HG03378 (cell line): ENCODE measurements around the gene CCDC88C.
A peak's percentile ranks its signal among the peaks of the same experiment; 100 is the strongest.
"Not testable (repeated sequence)": the region's sequence is repeated elsewhere in the genome, so short reads cannot be mapped to it uniquely, and the experiment has no call there.

Experiments
- ATAC-seq: cut with Tn5 transposase; IDR thresholded peaks from one replicate; pipeline ENCODE4 v1.9.1; 2021; ENCODE audit warnings: mild to moderate bottlenecking, moderate library complexity; ENCODE audit not compliant: unreplicated experiment

Gene CCDC88C

GRCh38 chr14:91253795-91254323, 163.8 kb downstream of the CCDC88C start:
- ATAC-seq, result no peak

GRCh38 chr14:91252871-91253794, 164.5 kb downstream of the CCDC88C start:
- no peak for ATAC-seq

GRCh38 chr14:91250912-91251311, 166.7 kb downstream of the CCDC88C start:
- ATAC-seq, result no peak

- peak; percentile 86 for ATAC-seq
These were observed 167.6 kb downstream of the CCDC88C start for GRCh38 chr14:91249841-91250616.

- no peak for ATAC-seq
These were observed 171.4 kb downstream of the CCDC88C start for GRCh38 chr14:91246051-91246852.

GRCh38 chr14:91245616-91246015, 172.0 kb downstream of the CCDC88C start:
- ATAC-seq, result not testable (repeated sequence)

GRCh38 chr14:91245029-91245428, 172.6 kb downstream of the CCDC88C start:
- ATAC-seq, result no peak

GRCh38 chr14:91244501-91244901, 173.1 kb downstream of the CCDC88C start, which contains the start of gene GPR68:
Gene GPR68 (minus strand): TSS chr14:91244704. CDS start chr14:91235050, 9,654 bp downstream.
- ATAC-seq, result no peak

- ATAC-seq, result no peak
These were observed 174.5 kb downstream of the CCDC88C start for GRCh38 chr14:91243074-91243471.

GRCh38 chr14:91242635-91243034, 175.0 kb downstream of the CCDC88C start:
- no peak for ATAC-seq

GRCh38 chr14:91241863-91242262, 175.8 kb downstream of the CCDC88C start:
- peak; percentile 56 for ATAC-seq

- no peak for ATAC-seq
These were observed 179.0 kb downstream of the CCDC88C start for GRCh38 chr14:91238661-91239060.

GRCh38 chr14:91238085-91238484, 179.5 kb downstream of the CCDC88C start:
- ATAC-seq, result no peak

GRCh38 chr14:91237219-91237618, 180.4 kb downstream of the CCDC88C start:
- no peak for ATAC-seq

- no peak for ATAC-seq
These were observed 181.8 kb downstream of the CCDC88C start for GRCh38 chr14:91235841-91236240.

- ATAC-seq, result no peak
These were observed 182.9 kb downstream of the CCDC88C start for GRCh38 chr14:91234791-91235114.

- ATAC-seq, result no peak
These were observed 183.5 kb downstream of the CCDC88C start for GRCh38 chr14:91233936-91234790.

- ATAC-seq, result no peak
These were observed 185.0 kb downstream of the CCDC88C start for GRCh38 chr14:91232603-91233002.

GRCh38 chr14:91232052-91232451, 185.6 kb downstream of the CCDC88C start:
- no peak for ATAC-seq

- no peak for ATAC-seq
These were observed 186.2 kb downstream of the CCDC88C start for GRCh38 chr14:91231446-91231845.
